Testis (tissue), 3 donors: Measurements from ENCODE around the gene GMPR. TPM values are rescaled to one million over a fixed set of nuclear protein-coding genes. Genes with fewer than 3 reads are reported as not detected.

Experiments used
- DNase-seq: peaks from one replicate; pipeline ENCODE4 v3.0.0-alpha.2; 2019
- H3K27ac ChIP-seq, 2 donors: fragments of 200-600 bp; sonication (generic); one replicate each; pipeline ENCODE4 v1.5.1; 2019
- H3K27me3 ChIP-seq: fragments of 200-600 bp; sonication (generic); one replicate; pipeline ENCODE4 v1.5.1; 2019
- H3K36me3 ChIP-seq: fragments of 200-600 bp; sonication (generic); one replicate; pipeline ENCODE4 v1.5.1; 2017; ENCODE audit warnings: low read depth; ENCODE audit errors: missing control alignments
- H3K4me1 ChIP-seq: fragments of 200-600 bp; sonication (generic); one replicate; pipeline ENCODE4 v1.5.1; 2019
- H3K4me3 ChIP-seq, 2 donors: fragments of 200-600 bp; sonication (generic); one replicate each; pipeline ENCODE4 v1.5.1; 2017 to 2019
- H3K9me3 ChIP-seq: fragments of 200-600 bp; sonication (generic); one replicate; pipeline ENCODE4 v1.5.1; 2017
- CTCF ChIP-seq, 3 experiments: fragments of 450-650 bp in 2 of 3; fragments of 200-600 bp in 1 of 3; sonication (generic) in 1 of 3; IDR thresholded peaks; one replicate each; pipeline ENCODE4 v1.5.1; 2016 to 2019; ENCODE audit warnings: antibody characterized with exemption in 3 of 3, mild to moderate bottlenecking in 2 of 3, moderate library complexity in 1 of 3
- POLR2A ChIP-seq: fragments of 450-650 bp; IDR thresholded peaks from one replicate; pipeline ENCODE4 v1.6.1; 2017; ENCODE audit warnings: antibody characterized with exemption, mild to moderate bottlenecking, moderate library complexity
- WGBS, 2 donors: methylation state at CpG; one replicate each; pipeline ENCODE4 v1.1.5; 2018; 5-methylcytosine and 5-hydroxymethylcytosine counted together
- intact Hi-C: fragments of 100-400 bp; cut with DNase I; formaldehyde crosslinking; loops from one replicate; pipeline ENCODE4 v1.15.1; 2023; ENCODE audit warnings: low total_unique reads
- polyA plus RNA-seq: library from polyadenylated mRNA; stranded (reverse); fragments of 350-450 nt; fragmentation: Illumina TruSeq; extraction: RNeasy Lipid Tissue Mini Kit (QIAGEN cat#74804); gene quantifications from one replicate; pipeline ENCODE4 v1.2.3, GENCODE V29; 2014; ENCODE audit warnings: low read depth, low replicate concordance; ENCODE audit not compliant: insufficient read depth
- total RNA-seq, 2 donors: library from RNA; depleted of rRNA; stranded (reverse); fragments of >200 nt; gene quantifications; one replicate each; pipeline ENCODE4 v1.2.3, GENCODE V29; 2016

GMPR gene
- total and polyA plus RNA-seq, 3 donors from 2014 or later: 121 to 215 (median 164) TPM

DNA sequence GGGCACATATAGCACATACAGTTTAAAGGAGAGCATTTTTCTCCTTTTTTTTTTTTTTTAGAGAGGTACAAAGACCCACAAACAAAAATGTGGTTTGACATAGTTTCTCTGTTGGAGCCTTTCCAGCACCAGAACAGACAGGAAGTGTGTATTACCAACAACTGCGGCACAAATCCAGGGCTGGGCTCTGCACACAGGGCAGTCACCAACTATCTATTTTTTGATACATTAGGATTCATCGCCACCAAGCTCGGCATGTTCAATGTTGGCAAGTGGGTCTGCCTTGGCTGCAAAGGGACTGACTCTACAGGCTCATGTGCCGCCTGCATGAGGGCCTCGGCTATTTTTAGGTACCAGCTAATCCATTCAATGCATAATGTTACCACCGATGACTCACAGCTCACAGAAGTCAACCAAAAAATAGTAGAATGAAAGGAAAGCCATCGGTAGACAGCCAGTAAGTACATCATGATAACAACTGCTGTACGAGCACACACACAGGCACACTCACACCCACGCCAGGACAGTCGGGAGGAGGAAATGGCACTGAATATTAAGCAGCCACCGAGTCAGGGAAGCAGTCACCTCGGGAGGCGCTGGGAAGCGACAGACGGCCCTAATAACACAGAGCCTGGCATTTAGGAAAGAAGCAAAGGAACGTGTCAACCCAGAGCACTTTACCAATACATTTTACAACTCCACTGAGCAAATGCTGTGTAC, 81.6 kb downstream of the GMPR start:
- Histone ChIP-seq H3K27me3 (no peaks in the 10 kb centered on the region), H3K36me3 (no peaks in the 10 kb centered on the region), H3K4me1 (peaks cover 54% of the 10 kb centered on the region), H3K27ac (peak overlapping the region; percentile 85), H3K9me3 (no peaks in the 10 kb centered on the region), H3K4me3 (no peak overlapping the region)
- WGBS, 2 donors: 25 to 47% methylated on average over 16 of the region's 16 CpGs
- no peak for TF ChIP-seq CTCF (IDR thresholded peaks at IDR 0.05)
- TF ChIP-seq POLR2A: no peak
- peak; percentile 93 for DNase-seq
- intact Hi-C loops: no loop called here

DNA sequence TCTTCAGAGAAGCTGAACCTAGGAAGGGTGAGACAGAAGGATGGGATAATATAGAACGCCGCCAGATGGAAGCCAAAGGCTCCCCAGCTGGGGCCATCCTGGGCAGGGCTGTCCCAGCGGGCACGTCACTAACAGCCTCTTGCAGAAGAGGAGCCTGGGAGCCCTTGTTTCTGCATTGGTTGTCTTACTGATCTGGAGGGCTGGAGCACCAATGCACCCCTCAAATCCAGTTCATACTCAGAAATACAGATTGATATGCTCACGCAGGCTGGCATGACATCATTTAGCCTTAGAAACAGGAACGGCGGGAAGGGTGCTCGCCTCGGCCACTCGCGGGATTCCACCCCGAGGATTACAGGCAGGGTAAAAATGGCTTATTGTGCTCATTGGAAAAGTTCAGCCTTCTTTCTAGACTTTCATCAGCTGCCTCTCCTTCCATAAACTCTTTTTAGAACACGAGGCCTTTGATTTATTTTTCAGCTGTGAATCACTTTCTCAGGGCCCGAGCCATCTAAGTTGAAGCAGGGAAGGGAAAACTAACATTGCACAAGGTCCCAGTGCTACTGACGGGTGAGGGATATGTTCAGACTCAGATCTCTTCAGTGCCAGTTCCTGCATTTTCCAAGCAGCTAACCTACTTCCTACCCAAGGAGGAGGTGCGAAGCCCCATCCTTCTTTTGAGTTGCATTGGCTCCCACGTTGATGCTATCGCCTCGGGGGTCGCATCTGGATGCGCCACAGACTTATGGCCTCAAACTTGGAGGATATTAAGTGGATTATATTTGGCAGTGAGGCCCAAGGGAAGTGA, 82.3 kb downstream of the GMPR start:
- 78 to 80% methylated on average over 21 of the region's 21 CpGs for WGBS, 2 donors
- no peak overlapping the region for H3K4me3 ChIP-seq
- intact Hi-C loops: no loop called here
- H3K9me3 ChIP-seq: no peaks in the 10 kb centered on the region
- H3K27me3 ChIP-seq: no peaks in the 10 kb centered on the region
- peak overlapping the region; percentile 85 for H3K27ac ChIP-seq
- peaks cover 62% of the 10 kb centered on the region for H3K4me1 ChIP-seq
- no peak for DNase-seq
- TF ChIP-seq CTCF (IDR thresholded peaks at IDR 0.05) (no peak), POLR2A (no peak)
- H3K36me3 ChIP-seq: no peaks in the 10 kb centered on the region

- no peak for TF ChIP-seq POLR2A
- no peak for TF ChIP-seq CTCF (IDR thresholded peaks at IDR 0.05)
- Histone ChIP-seq H3K4me1 (peaks cover 68% of the 10 kb centered on the region), H3K27ac (peak overlapping the region; percentile 85), H3K36me3 (no peaks in the 10 kb centered on the region), H3K27me3 (no peaks in the 10 kb centered on the region), H3K9me3 (no peaks in the 10 kb centered on the region), H3K4me3 (no peak overlapping the region)
- 83 to 87% methylated on average over 6 to 7 of the region's 7 CpGs for WGBS, 2 donors
- intact Hi-C loops: no loop called here
- DNase-seq: no peak
Measured at GRCh38 chr6:16321341-16321710, 82.9 kb downstream of the GMPR start.

DNA sequence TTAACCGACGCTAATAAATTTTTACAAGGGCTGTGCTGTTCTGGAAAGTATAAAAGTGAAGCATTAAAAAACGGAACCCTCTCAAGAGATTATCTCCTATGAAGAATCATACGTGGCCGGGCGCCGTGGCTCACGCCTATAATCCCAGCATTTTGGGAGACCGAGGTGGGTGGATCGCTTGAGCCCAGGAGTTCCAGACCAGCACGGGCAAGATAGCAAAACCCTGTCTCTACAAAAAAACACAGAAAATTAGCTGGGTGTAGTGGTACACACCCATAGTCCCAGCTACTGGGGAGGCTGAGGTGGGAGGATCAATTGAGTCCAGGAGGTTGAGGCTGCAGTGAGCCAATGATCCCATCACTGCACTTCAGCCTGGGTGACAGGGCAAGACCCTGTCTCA, 83.4 kb downstream of the GMPR start:
- Histone ChIP-seq H3K36me3 (no peaks in the 10 kb centered on the region), H3K4me1 (peaks cover 70% of the 10 kb centered on the region), H3K4me3 (no peak overlapping the region), H3K9me3 (no peaks in the 10 kb centered on the region), H3K27ac (peak overlapping the region; percentile 85), H3K27me3 (no peaks in the 10 kb centered on the region)
- no peak for TF ChIP-seq CTCF (IDR thresholded peaks at IDR 0.05)
- no peak for TF ChIP-seq POLR2A
- WGBS, 2 donors: 95% methylated on average over 11 of the region's 11 CpGs
- DNase-seq: no peak
- intact Hi-C loops: no loop called here
